ENCODE measurements around the gene AGFG1.

DNA sequence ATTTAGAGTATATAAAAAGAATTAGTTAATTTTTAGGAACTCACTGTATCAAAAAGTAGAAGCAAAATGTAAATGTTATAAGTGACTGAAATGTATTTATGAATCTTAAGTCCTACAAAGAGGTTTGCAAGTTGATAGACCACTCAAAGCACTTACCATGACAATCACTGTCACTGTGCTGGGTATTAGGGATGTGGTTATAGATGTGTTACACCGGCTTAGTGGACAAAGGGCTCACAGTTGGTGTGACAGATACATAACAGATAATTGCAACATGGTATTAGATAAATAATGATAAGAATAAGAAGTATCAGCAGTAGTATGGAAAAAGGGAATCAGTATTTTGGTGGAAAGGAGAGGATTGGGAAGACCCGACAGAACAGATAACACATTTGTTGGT, 21.6 kb downstream of the AGFG1 start:
- TF ChIP-seq POLR2A (IDR thresholded peaks at IDR 0.05) (no peak), CTCF (IDR thresholded peaks at IDR 0.05) (no peak)
